Measurements from ENCODE around the gene SPSB4.

DNA sequence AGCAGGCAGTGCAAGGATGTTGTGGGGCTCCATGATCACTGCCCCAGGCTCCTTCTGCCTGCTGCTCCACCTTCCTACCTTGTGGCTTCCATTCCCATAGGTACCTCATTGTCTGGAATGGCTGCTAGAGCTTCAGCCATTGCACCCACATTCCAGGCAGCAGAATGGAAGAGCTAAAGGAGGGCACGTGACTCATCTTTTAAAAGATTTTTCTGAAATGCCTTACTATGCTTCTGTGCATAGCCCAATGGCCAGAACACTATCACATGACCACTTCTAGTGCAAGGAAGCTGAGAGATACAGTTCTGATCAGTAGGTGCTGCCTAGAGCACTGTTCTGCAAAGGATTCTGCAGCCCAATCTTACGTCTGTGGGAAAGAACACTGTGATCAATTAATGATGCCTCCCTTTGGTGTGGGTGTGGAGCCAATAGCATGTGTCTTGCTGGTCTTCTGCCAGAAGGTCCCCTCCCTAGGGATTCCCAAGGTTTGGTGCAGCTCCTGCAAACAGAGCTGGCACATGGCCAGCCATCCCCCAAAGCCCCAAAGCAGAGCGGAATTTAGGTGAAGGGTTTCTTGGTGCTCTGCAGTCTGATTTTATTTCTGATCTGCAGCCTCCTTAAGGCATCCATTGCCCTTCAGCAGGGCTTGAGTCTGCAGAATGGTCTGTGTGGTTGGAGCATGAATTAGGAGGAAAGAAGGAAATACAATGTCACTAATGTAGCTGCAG, 34.4 kb downstream of the SPSB4 start:
- TF ChIP-seq, protein P1, sequence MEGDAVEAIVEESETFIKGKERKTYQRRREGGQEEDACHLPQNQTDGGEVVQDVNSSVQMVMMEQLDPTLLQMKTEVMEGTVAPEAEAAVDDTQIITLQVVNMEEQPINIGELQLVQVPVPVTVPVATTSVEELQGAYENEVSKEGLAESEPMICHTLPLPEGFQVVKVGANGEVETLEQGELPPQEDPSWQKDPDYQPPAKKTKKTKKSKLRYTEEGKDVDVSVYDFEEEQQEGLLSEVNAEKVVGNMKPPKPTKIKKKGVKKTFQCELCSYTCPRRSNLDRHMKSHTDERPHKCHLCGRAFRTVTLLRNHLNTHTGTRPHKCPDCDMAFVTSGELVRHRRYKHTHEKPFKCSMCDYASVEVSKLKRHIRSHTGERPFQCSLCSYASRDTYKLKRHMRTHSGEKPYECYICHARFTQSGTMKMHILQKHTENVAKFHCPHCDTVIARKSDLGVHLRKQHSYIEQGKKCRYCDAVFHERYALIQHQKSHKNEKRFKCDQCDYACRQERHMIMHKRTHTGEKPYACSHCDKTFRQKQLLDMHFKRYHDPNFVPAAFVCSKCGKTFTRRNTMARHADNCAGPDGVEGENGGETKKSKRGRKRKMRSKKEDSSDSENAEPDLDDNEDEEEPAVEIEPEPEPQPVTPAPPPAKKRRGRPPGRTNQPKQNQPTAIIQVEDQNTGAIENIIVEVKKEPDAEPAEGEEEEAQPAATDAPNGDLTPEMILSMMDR (IDR thresholded peaks at IDR 0.05; ENCODE audit: low read length) = no peak
- TF ChIP-seq EZH2 (optimal IDR thresholded peaks at IDR 0.05; ENCODE audit: low read depth, low read length) = no peak
- TF ChIP-seq EZH2phosphoT487 (IDR thresholded peaks at IDR 0.05; ENCODE audit: low read length) = no peak

Data from MM.1S (cell line).